Fibroblast of lung (primary cell): Measurements from ENCODE around the gene DNAJA2. TPM values are rescaled to one million over a fixed set of nuclear protein-coding genes. Genes with fewer than 3 reads are reported as not detected.
"Not testable (repeated sequence)": the region's sequence is repeated elsewhere in the genome, so short reads cannot be mapped to it uniquely, and the experiment has no call there.

ENCODE experiments used
- DNase-seq, 2 donors: peaks; one replicate each; pipeline versions ENCODE4 v3.0.0 to v3.0.0-alpha.2; 2010; ENCODE audit warnings: low read depth in 2 of 2
- H2AFZ ChIP-seq: 2 replicates; pipeline ENCODE4 v1.5.1; 2012; ENCODE audit warnings: low read length, control low read depth, inconsistent platforms
- H3K27ac ChIP-seq: 2 replicates; pipeline ENCODE4 v1.5.1; 2011; ENCODE audit warnings: low read length, control low read depth; ENCODE audit not compliant: insufficient read depth
- H3K27me3 ChIP-seq: 2 replicates; pipeline ENCODE4 v1.5.1; 2011; ENCODE audit warnings: mild to moderate bottlenecking, low read length; ENCODE audit not compliant: control insufficient read depth, insufficient read depth
- H3K36me3 ChIP-seq: 2 replicates; pipeline ENCODE4 v1.5.1; 2011; ENCODE audit warnings: low read length; ENCODE audit not compliant: control insufficient read depth, insufficient read depth
- H3K4me1 ChIP-seq: 2 replicates; pipeline ENCODE4 v1.5.1; 2011; ENCODE audit warnings: low read length; ENCODE audit not compliant: control insufficient read depth, insufficient read depth; ENCODE audit errors: extremely low read depth
- H3K4me2 ChIP-seq: 2 replicates; pipeline ENCODE4 v1.5.1; 2011; ENCODE audit warnings: low read length, control low read depth; ENCODE audit not compliant: insufficient read depth; ENCODE audit errors: extremely low read depth
- H3K4me3 ChIP-seq, 4 experiments: fragments of 200-600 bp in 1 of 4; sonication (generic) in 1 of 4; replicated peaks in 1 of 4; 2 replicates each; pipeline ENCODE4 v1.5.1; 2011 to 2016; ENCODE audit warnings: low read length in 4 of 4, low read depth in 3 of 4, mild to moderate bottlenecking in 3 of 4, control low read depth in 2 of 4, inconsistent platforms in 1 of 4, mixed read lengths in 1 of 4; ENCODE audit not compliant: insufficient read depth in 1 of 4; ENCODE audit errors: control extremely low read depth in 1 of 4
- H3K79me2 ChIP-seq: 2 replicates; pipeline ENCODE4 v1.5.1; 2012; ENCODE audit warnings: mild to moderate bottlenecking, low read length, inconsistent platforms; ENCODE audit not compliant: control insufficient read depth, insufficient read depth
- H3K9ac ChIP-seq: 2 replicates; pipeline ENCODE4 v1.5.1; 2011; ENCODE audit warnings: mild to moderate bottlenecking, low read length, control low read depth; ENCODE audit not compliant: insufficient read depth
- H3K9me3 ChIP-seq: 2 replicates; pipeline ENCODE4 v1.5.1; 2012; ENCODE audit warnings: low read depth, low read length; ENCODE audit not compliant: control insufficient read depth, insufficient read depth
- H4K20me1 ChIP-seq: 2 replicates; pipeline ENCODE4 v1.5.1; 2011; ENCODE audit warnings: low read length; ENCODE audit not compliant: control insufficient read depth, insufficient read depth; ENCODE audit errors: extremely low read depth
- EZH2 ChIP-seq: IDR thresholded peaks from 2 replicates; pipeline ENCODE4 v1.5.1; 2012; ENCODE audit warnings: low read length, control low read depth, mild to moderate bottlenecking; ENCODE audit errors: missing control alignments
- polyA plus RNA-seq, 2 donors: library from polyadenylated mRNA; depleted of rRNA in 1 of 2; stranded (reverse) in 1 of 2; unstranded in 1 of 2; fragments of >200 nt; gene quantifications; 2 replicates each; pipeline ENCODE4 v1.2.1, GENCODE V29; 2011 to 2012; ENCODE audit warnings: missing spikeins in 1 of 2
- total RNA-seq: library from RNA; depleted of rRNA; stranded (reverse); fragments of >200 nt; gene quantifications from 2 replicates; pipeline ENCODE4 v1.2.1, GENCODE V29; 2014
- TF ChIP-seq, protein P1 (sequence below), 2 donors: IDR thresholded peaks in 1 of 2; conservative IDR thresholded peaks in 1 of 2; 1 replicate in 1 of 2; 2 replicates in 1 of 2; pipeline ENCODE4 v1.5.1; 2011 to 2012; ENCODE audit warnings: low read length in 2 of 2, control low read depth in 1 of 2, inconsistent platforms in 1 of 2, low read depth in 1 of 2, mild to moderate bottlenecking in 1 of 2

Gene DNAJA2
- total and polyA plus RNA-seq, 2 donors (not counting 1 experiment from before 2014, with no cell fraction given), result 32.5 to 78.3 TPM

GRCh38 chr16:47013172-47013571, 39.7 kb upstream of the DNAJA2 start:
- no peak overlapping the region for H3K4me3 ChIP-seq
- no peaks in the 10 kb centered on the region for H3K9me3 ChIP-seq
- no peak overlapping the region for H3K9ac ChIP-seq
- H3K27me3 ChIP-seq, result no peaks in the 10 kb centered on the region
- no peak for DNase-seq
- H3K27ac ChIP-seq, result no peak overlapping the region
- H3K36me3 ChIP-seq, result no peaks in the 10 kb centered on the region
- H4K20me1 ChIP-seq, result no peaks in the 10 kb centered on the region
- no peaks in the 10 kb centered on the region for H3K79me2 ChIP-seq
- no peak for TF ChIP-seq EZH2
- TF ChIP-seq, protein P1, sequence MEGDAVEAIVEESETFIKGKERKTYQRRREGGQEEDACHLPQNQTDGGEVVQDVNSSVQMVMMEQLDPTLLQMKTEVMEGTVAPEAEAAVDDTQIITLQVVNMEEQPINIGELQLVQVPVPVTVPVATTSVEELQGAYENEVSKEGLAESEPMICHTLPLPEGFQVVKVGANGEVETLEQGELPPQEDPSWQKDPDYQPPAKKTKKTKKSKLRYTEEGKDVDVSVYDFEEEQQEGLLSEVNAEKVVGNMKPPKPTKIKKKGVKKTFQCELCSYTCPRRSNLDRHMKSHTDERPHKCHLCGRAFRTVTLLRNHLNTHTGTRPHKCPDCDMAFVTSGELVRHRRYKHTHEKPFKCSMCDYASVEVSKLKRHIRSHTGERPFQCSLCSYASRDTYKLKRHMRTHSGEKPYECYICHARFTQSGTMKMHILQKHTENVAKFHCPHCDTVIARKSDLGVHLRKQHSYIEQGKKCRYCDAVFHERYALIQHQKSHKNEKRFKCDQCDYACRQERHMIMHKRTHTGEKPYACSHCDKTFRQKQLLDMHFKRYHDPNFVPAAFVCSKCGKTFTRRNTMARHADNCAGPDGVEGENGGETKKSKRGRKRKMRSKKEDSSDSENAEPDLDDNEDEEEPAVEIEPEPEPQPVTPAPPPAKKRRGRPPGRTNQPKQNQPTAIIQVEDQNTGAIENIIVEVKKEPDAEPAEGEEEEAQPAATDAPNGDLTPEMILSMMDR (conservative IDR thresholded peaks at IDR 0.05 in 1 of 2, IDR thresholded peaks at IDR 0.05 in 1 of 2; ENCODE audit: low read depth in 1 of 2, low read length in 2 of 2), result no peak
- H3K4me1 ChIP-seq, result no peaks in the 10 kb centered on the region
- H3K4me2 ChIP-seq, result no peak overlapping the region
- H2AFZ ChIP-seq, result no peak overlapping the region

GRCh38 chr16:47010812-47011211, 37.3 kb upstream of the DNAJA2 start:
- not testable (repeated sequence) for DNase-seq, H2AFZ ChIP-seq, H3K4me3 ChIP-seq, H3K9ac ChIP-seq, H3K79me2 ChIP-seq, H3K36me3 ChIP-seq, H3K4me2 ChIP-seq, H4K20me1 ChIP-seq, H3K9me3 ChIP-seq, H3K27ac ChIP-seq, H3K27me3 ChIP-seq, H3K4me1 ChIP-seq

DNA sequence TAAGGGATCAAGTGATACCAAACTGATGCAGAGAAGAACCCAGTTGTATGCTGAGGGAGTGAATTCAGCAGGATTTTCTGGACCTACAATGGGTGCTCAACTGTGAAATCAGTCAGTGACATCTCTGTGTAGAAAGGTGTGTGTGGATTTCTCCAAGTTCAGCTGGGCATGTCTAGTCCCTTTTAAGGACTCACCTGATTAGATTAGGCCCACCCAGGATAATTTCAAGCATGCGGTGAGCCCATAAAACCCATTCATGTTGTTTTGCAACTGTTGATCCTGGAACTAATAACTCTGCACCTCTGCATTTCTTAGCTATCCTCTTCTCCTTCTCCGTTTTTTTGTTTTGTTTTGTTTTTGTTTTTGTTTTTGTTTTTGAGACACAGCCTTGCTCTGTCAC, 35.1 kb upstream of the DNAJA2 start:
- Histone ChIP-seq H3K27ac (no peak overlapping the region), H3K36me3 (no peaks in the 10 kb centered on the region), H3K27me3 (no peaks in the 10 kb centered on the region), H3K79me2 (no peaks in the 10 kb centered on the region), H3K9me3 (no peaks in the 10 kb centered on the region), H3K9ac (no peak overlapping the region), H3K4me3 (no peak overlapping the region), H3K4me1 (no peaks in the 10 kb centered on the region), H2AFZ (peak overlapping the region; percentile 29), H3K4me2 (no peak overlapping the region), H4K20me1 (no peaks in the 10 kb centered on the region)
- no peak for TF ChIP-seq EZH2
- TF ChIP-seq, protein P1 (conservative IDR thresholded peaks at IDR 0.05 in 1 of 2, IDR thresholded peaks at IDR 0.05 in 1 of 2; ENCODE audit: low read depth in 1 of 2, low read length in 2 of 2), result no peak
- no peak for DNase-seq
